ENCODE data around the gene IRX5. TPM values are rescaled to one million over a fixed set of nuclear protein-coding genes. Genes with fewer than 3 reads are reported as not detected.

IRX5 gene
- total RNA-seq, 5 donors from 2014 or later (not counting 1 experiment from before 2014, with no cell fraction given), result not detected

GRCh38 chr16:54942353-54942943 is 11.8 kb downstream of the IRX5 start:
- H3K9me3 Mint-ChIP-seq, result no peaks in the 10 kb centered on the region
- ATAC-seq (replicated peaks in 1 of 4) (no peak), DNase-seq (no peak)
- peaks cover 6 to 9% (median 7%) of the 10 kb centered on the region in 3 donors for H3K4me1 Mint-ChIP-seq
- no peak overlapping the region for H3K27ac Mint-ChIP-seq
- peaks cover 66 to 67% of the 10 kb centered on the region in 2 donors for H3K27me3 Mint-ChIP-seq
- no peaks in the 10 kb centered on the region for H3K9me3 ChIP-seq
- WGBS (ENCODE audit: insufficient coverage), result 64% methylated on average over 1 of the region's 2 CpGs
- ChIA-PET POLR2A (no interaction called here), CTCF (interaction anchor here in 1 of 2 donors (0.5 kb wide), 1 partner anchor 37 kb away, joined by 4 read pairs; no protein-coding TSS in a partner anchor)
- H3K36me3 ChIP-seq (ENCODE audit: control insufficient read depth in 2 of 2, extremely low read depth in 1 of 2, insufficient read depth in 1 of 2, low read length in 1 of 2), result no peaks in the 10 kb centered on the region
- no peak overlapping the region for H3K4me3 Mint-ChIP-seq
- H3K36me3 Mint-ChIP-seq, result no peaks in the 10 kb centered on the region
- H3K4me1 ChIP-seq (ENCODE audit: control insufficient read depth in 1 of 2, extremely low read depth in 1 of 2, insufficient read depth in 2 of 2, low read length in 2 of 2), result peaks cover 0 to 11% of the 10 kb centered on the region in 2 experiments
- H3K27me3 ChIP-seq (replicated peaks in 1 of 2; ENCODE audit: control insufficient read depth in 2 of 2, extremely low read depth in 1 of 2, insufficient read depth in 2 of 2, low read length in 1 of 2), result peaks cover 24 to 54% of the 10 kb centered on the region in 2 experiments
- H3K4me3 ChIP-seq (ENCODE audit: control insufficient read depth in 1 of 2, extremely low read depth in 1 of 2, low read length in 1 of 2), result no peak overlapping the region
- H3K27ac ChIP-seq (ENCODE audit: low read length), result no peak overlapping the region

GRCh38 chr16:54944002-54944401 is 13.3 kb downstream of the IRX5 start:
- POLR2A ChIA-PET, result no interaction called here
- ATAC-seq (replicated peaks in 1 of 4), result no peak
- Histone ChIP-seq H3K27me3 (replicated peaks in 1 of 2; ENCODE audit: control insufficient read depth in 2 of 2, extremely low read depth in 1 of 2, insufficient read depth in 2 of 2, low read length in 1 of 2) (peaks cover 28 to 43% of the 10 kb centered on the region in 2 experiments), H3K4me3 (ENCODE audit: control insufficient read depth in 1 of 2, extremely low read depth in 1 of 2, low read length in 1 of 2) (no peak overlapping the region), H3K4me1 (ENCODE audit: control insufficient read depth in 1 of 2, extremely low read depth in 1 of 2, insufficient read depth in 2 of 2, low read length in 2 of 2) (no peaks in the 10 kb centered on the region), H3K36me3 (ENCODE audit: control insufficient read depth in 2 of 2, extremely low read depth in 1 of 2, insufficient read depth in 1 of 2, low read length in 1 of 2) (no peaks in the 10 kb centered on the region), H3K27ac (ENCODE audit: low read length) (no peak overlapping the region), H3K9me3 (no peaks in the 10 kb centered on the region)
- no CpG with 5 or more reads among the region's 1 CpG for WGBS (ENCODE audit: insufficient coverage)
- DNase-seq, result no peak
- Mint-ChIP-seq H3K36me3 (no peaks in the 10 kb centered on the region), H3K4me1 (peaks cover under 1 to 3% (median under 1%) of the 10 kb centered on the region in 3 donors), H3K4me3 (no peak overlapping the region), H3K27ac (no peak overlapping the region), H3K27me3 (peaks cover 58 to 72% of the 10 kb centered on the region in 2 donors), H3K9me3 (no peaks in the 10 kb centered on the region)
- CTCF ChIA-PET, result no interaction called here

- WGBS (ENCODE audit: insufficient coverage), result 59% methylated on average over 3 of the region's 7 CpGs
- no peak overlapping the region for H3K27ac Mint-ChIP-seq
- CTCF ChIA-PET, result interaction anchor here in 1 of 2 donors (0.6 kb wide), 1 partner anchor 9 kb away, joined by 3 read pairs; no protein-coding TSS in a partner anchor
Observed at GRCh38 chr16:54945063-54945462, 14.4 kb downstream of the IRX5 start.

GRCh38 chr16:54946909-54947308 is 16.2 kb downstream of the IRX5 start:
- no peaks in the 10 kb centered on the region for H3K36me3 ChIP-seq (ENCODE audit: control insufficient read depth in 2 of 2, extremely low read depth in 1 of 2, insufficient read depth in 1 of 2, low read length in 1 of 2)
- H3K27ac ChIP-seq (ENCODE audit: low read length), result no peak overlapping the region
- ChIA-PET POLR2A (no interaction called here), CTCF (no interaction called here)
- Mint-ChIP-seq H3K4me3 (no peak overlapping the region), H3K36me3 (no peaks in the 10 kb centered on the region), H3K27ac (no peak overlapping the region), H3K4me1 (no peaks in the 10 kb centered on the region), H3K27me3 (peaks cover 40 to 66% of the 10 kb centered on the region in 2 donors), H3K9me3 (no peaks in the 10 kb centered on the region)
- H3K4me3 ChIP-seq (ENCODE audit: control insufficient read depth in 1 of 2, extremely low read depth in 1 of 2, low read length in 1 of 2), result no peak overlapping the region
- no peaks in the 10 kb centered on the region for H3K4me1 ChIP-seq (ENCODE audit: control insufficient read depth in 1 of 2, extremely low read depth in 1 of 2, insufficient read depth in 2 of 2, low read length in 2 of 2)
- DNase-seq (no peak), ATAC-seq (replicated peaks in 1 of 4) (no peak)
- WGBS (ENCODE audit: insufficient coverage), result no CpG with 5 or more reads among the region's 3 CpGs
- H3K9me3 ChIP-seq, result no peaks in the 10 kb centered on the region
- peaks cover 15 to 26% of the 10 kb centered on the region in 2 experiments for H3K27me3 ChIP-seq (replicated peaks in 1 of 2; ENCODE audit: control insufficient read depth in 2 of 2, extremely low read depth in 1 of 2, insufficient read depth in 2 of 2, low read length in 1 of 2)

More at GRCh38 chr16:54945063-54945462, 14.4 kb downstream of the IRX5 start:
- no peaks in the 10 kb centered on the region for H3K36me3 Mint-ChIP-seq
- ATAC-seq (replicated peaks in 1 of 4) (no peak), DNase-seq (no peak)
- no peak overlapping the region for H3K4me3 Mint-ChIP-seq
- H3K36me3 ChIP-seq (ENCODE audit: control insufficient read depth in 2 of 2, extremely low read depth in 1 of 2, insufficient read depth in 1 of 2, low read length in 1 of 2), result no peaks in the 10 kb centered on the region
- H3K27me3 ChIP-seq (replicated peaks in 1 of 2; ENCODE audit: control insufficient read depth in 2 of 2, extremely low read depth in 1 of 2, insufficient read depth in 2 of 2, low read length in 1 of 2), result peaks cover 22 to 35% of the 10 kb centered on the region in 2 experiments
- no peaks in the 10 kb centered on the region for H3K9me3 ChIP-seq
- no peak overlapping the region for H3K27ac ChIP-seq (ENCODE audit: low read length)
- POLR2A ChIA-PET, result no interaction called here
- H3K4me3 ChIP-seq (ENCODE audit: control insufficient read depth in 1 of 2, extremely low read depth in 1 of 2, low read length in 1 of 2), result no peak overlapping the region
- no peaks in the 10 kb centered on the region for H3K4me1 ChIP-seq (ENCODE audit: control insufficient read depth in 1 of 2, extremely low read depth in 1 of 2, insufficient read depth in 2 of 2, low read length in 2 of 2)
- no peaks in the 10 kb centered on the region for H3K9me3 Mint-ChIP-seq
- peaks cover 53 to 74% of the 10 kb centered on the region in 2 donors for H3K27me3 Mint-ChIP-seq
- no peaks in the 10 kb centered on the region for H3K4me1 Mint-ChIP-seq

GRCh38 chr16:54947616-54948015 is 17.0 kb downstream of the IRX5 start:
- CTCF ChIA-PET, result no interaction called here
- no peak overlapping the region for H3K27ac ChIP-seq (ENCODE audit: low read length)
- no peaks in the 10 kb centered on the region for H3K4me1 ChIP-seq (ENCODE audit: control insufficient read depth in 1 of 2, extremely low read depth in 1 of 2, insufficient read depth in 2 of 2, low read length in 2 of 2)
- H3K4me3 Mint-ChIP-seq, result no peak overlapping the region
- H3K27ac Mint-ChIP-seq, result no peak overlapping the region
- WGBS (ENCODE audit: insufficient coverage), result 82% methylated on average over 1 of the region's 3 CpGs
- POLR2A ChIA-PET, result no interaction called here
- DNase-seq (no peak), ATAC-seq (replicated peaks in 1 of 4) (no peak)
- no peaks in the 10 kb centered on the region for H3K4me1 Mint-ChIP-seq
- no peaks in the 10 kb centered on the region for H3K9me3 ChIP-seq
- H3K9me3 Mint-ChIP-seq, result peaks cover 0 to 2% (median 0%) of the 10 kb centered on the region in 3 donors
- no peaks in the 10 kb centered on the region for H3K36me3 ChIP-seq (ENCODE audit: control insufficient read depth in 2 of 2, extremely low read depth in 1 of 2, insufficient read depth in 1 of 2, low read length in 1 of 2)
- H3K36me3 Mint-ChIP-seq, result no peaks in the 10 kb centered on the region
- H3K4me3 ChIP-seq (ENCODE audit: control insufficient read depth in 1 of 2, extremely low read depth in 1 of 2, low read length in 1 of 2), result no peak overlapping the region
- peaks cover 12 to 22% of the 10 kb centered on the region in 2 experiments for H3K27me3 ChIP-seq (replicated peaks in 1 of 2; ENCODE audit: control insufficient read depth in 2 of 2, extremely low read depth in 1 of 2, insufficient read depth in 2 of 2, low read length in 1 of 2)
- peaks cover 35 to 66% of the 10 kb centered on the region in 2 donors for H3K27me3 Mint-ChIP-seq

- H3K27me3 ChIP-seq (replicated peaks in 1 of 2; ENCODE audit: control insufficient read depth in 2 of 2, extremely low read depth in 1 of 2, insufficient read depth in 2 of 2, low read length in 1 of 2), result peaks cover 8 to 13% of the 10 kb centered on the region in 2 experiments
- H3K27ac ChIP-seq (ENCODE audit: low read length), result no peak overlapping the region
- H3K9me3 ChIP-seq, result no peaks in the 10 kb centered on the region
- Mint-ChIP-seq H3K27ac (no peak overlapping the region), H3K4me1 (no peaks in the 10 kb centered on the region), H3K9me3 (peaks cover 0 to 4% (median 4%) of the 10 kb centered on the region in 3 donors), H3K4me3 (no peak overlapping the region), H3K27me3 (peaks cover 18 to 37% of the 10 kb centered on the region in 2 donors), H3K36me3 (no peaks in the 10 kb centered on the region)
- no peak for DNase-seq
- ATAC-seq (replicated peaks in 1 of 4), result no peak
- no CpG with 5 or more reads among the region's 4 CpGs for WGBS (ENCODE audit: insufficient coverage)
- ChIA-PET CTCF (no interaction called here), POLR2A (no interaction called here)
- H3K36me3 ChIP-seq (ENCODE audit: control insufficient read depth in 2 of 2, extremely low read depth in 1 of 2, insufficient read depth in 1 of 2, low read length in 1 of 2), result no peaks in the 10 kb centered on the region
- H3K4me3 ChIP-seq (ENCODE audit: control insufficient read depth in 1 of 2, extremely low read depth in 1 of 2, low read length in 1 of 2), result no peak overlapping the region
- no peaks in the 10 kb centered on the region for H3K4me1 ChIP-seq (ENCODE audit: control insufficient read depth in 1 of 2, extremely low read depth in 1 of 2, insufficient read depth in 2 of 2, low read length in 2 of 2)
Observed at GRCh38 chr16:54952195-54952594, 21.5 kb downstream of the IRX5 start.

Measured in T-cell (primary cell).